GM18870 (cell line): ENCODE measurements around the gene PDE4B.
"Not testable (repeated sequence)": the region's sequence is repeated elsewhere in the genome, so short reads cannot be mapped to it uniquely, and the experiment has no call there.

Source experiments
- ATAC-seq: cut with Tn5 transposase; IDR thresholded peaks from one replicate; pipeline ENCODE4 v1.9.1; 2021; ENCODE audit warnings: moderate library complexity; ENCODE audit not compliant: unreplicated experiment

The PDE4B gene

GRCh38 chr1:65990161-65990560 is 197.5 kb downstream of the PDE4B start:
- ATAC-seq: no peak

GRCh38 chr1:65991694-65992093 is 199.0 kb downstream of the PDE4B start:
- no peak for ATAC-seq

- ATAC-seq: no peak
These were observed 199.6 kb downstream of the PDE4B start for GRCh38 chr1:65992165-65992821.

- ATAC-seq: no peak
These were observed 200.2 kb downstream of the PDE4B start for GRCh38 chr1:65992831-65993271.

GRCh38 chr1:65994223-65994622 is 201.5 kb downstream of the PDE4B start:
- ATAC-seq: no peak

GRCh38 chr1:65995336-65995735 is 202.6 kb downstream of the PDE4B start:
- ATAC-seq: no peak

- no peak for ATAC-seq
These were observed 203.2 kb downstream of the PDE4B start for GRCh38 chr1:65995928-65996327.

GRCh38 chr1:65997693-65998092 is 205.0 kb downstream of the PDE4B start:
- ATAC-seq: no peak

- ATAC-seq: no peak
These were observed 206.3 kb downstream of the PDE4B start for GRCh38 chr1:65998763-65999583.

GRCh38 chr1:66000033-66000637 is 207.4 kb downstream of the PDE4B start:
- no peak for ATAC-seq

- ATAC-seq: no peak
These were observed 211.0 kb downstream of the PDE4B start for GRCh38 chr1:66003690-66004089.

GRCh38 chr1:66006534-66006933 is 213.8 kb downstream of the PDE4B start:
- not testable (repeated sequence) for ATAC-seq

- no peak for ATAC-seq
These were observed 219.6 kb downstream of the PDE4B start for GRCh38 chr1:66012106-66012784.

GRCh38 chr1:66013371-66013770 is 220.7 kb downstream of the PDE4B start:
- ATAC-seq: no peak

GRCh38 chr1:66022904-66023620 is 230.4 kb downstream of the PDE4B start:
- ATAC-seq: no peak

GRCh38 chr1:66025188-66025587 is 232.5 kb downstream of the PDE4B start:
- ATAC-seq: no peak

GRCh38 chr1:66028035-66028434 is 235.3 kb downstream of the PDE4B start:
- ATAC-seq: no peak

- ATAC-seq: no peak
These were observed 241.1 kb downstream of the PDE4B start for GRCh38 chr1:66033781-66034180.

GRCh38 chr1:66035616-66036245 is 243.0 kb downstream of the PDE4B start:
- no peak for ATAC-seq

GRCh38 chr1:66041654-66042053 is 249.0 kb downstream of the PDE4B start:
- no peak for ATAC-seq
